Activated T-cell treated with anti-CD3 and anti-CD28 coated beads, Interleukin-2, amount 50 U/mL, for 1 hour (primary cell): Measurements from ENCODE around the gene AGAP3.

Source experiments
- DNase-seq: peaks from one replicate; pipeline ENCODE4 v3.0.0-alpha.2; 2020

AGAP3 gene

GRCh38 chr7:151088856-151089699, 2.8 kb downstream of the AGAP3 start:
- DNase-seq, result no peak

- DNase-seq, result no peak
Measured at GRCh38 chr7:151089893-151090730, 3.8 kb downstream of the AGAP3 start.

- no peak for DNase-seq
Measured at GRCh38 chr7:151091003-151091402, 4.7 kb downstream of the AGAP3 start.

GRCh38 chr7:151091431-151091830, 5.2 kb downstream of the AGAP3 start:
- DNase-seq, result no peak

GRCh38 chr7:151091988-151092387, 5.7 kb downstream of the AGAP3 start:
- no peak for DNase-seq

- no peak for DNase-seq
Measured at GRCh38 chr7:151093748-151094147, 7.5 kb downstream of the AGAP3 start.

- DNase-seq, result no peak
Measured at GRCh38 chr7:151094675-151095074, 8.4 kb downstream of the AGAP3 start.

GRCh38 chr7:151095123-151095797, 9.0 kb downstream of the AGAP3 start:
- DNase-seq, result no peak

GRCh38 chr7:151095828-151096475, 9.7 kb downstream of the AGAP3 start:
- no peak for DNase-seq

- no peak for DNase-seq
Measured at GRCh38 chr7:151099486-151100211, 13.4 kb downstream of the AGAP3 start.

- DNase-seq, result no peak
Measured at GRCh38 chr7:151100921-151101320, 14.6 kb downstream of the AGAP3 start.

- DNase-seq, result no peak
Measured at GRCh38 chr7:151101621-151102396, 15.5 kb downstream of the AGAP3 start.

GRCh38 chr7:151102991-151103390, 16.7 kb downstream of the AGAP3 start:
- DNase-seq, result no peak

GRCh38 chr7:151103973-151104372, 17.7 kb downstream of the AGAP3 start:
- no peak for DNase-seq

GRCh38 chr7:151104411-151105235, 18.3 kb downstream of the AGAP3 start:
- DNase-seq, result no peak

GRCh38 chr7:151107882-151108281, 21.6 kb downstream of the AGAP3 start:
- DNase-seq, result no peak

GRCh38 chr7:151109094-151110048, 23.1 kb downstream of the AGAP3 start:
- no peak for DNase-seq

GRCh38 chr7:151110236-151110940, 24.1 kb downstream of the AGAP3 start:
- DNase-seq, result no peak
